HG02870 (cell line): ENCODE measurements around the gene ATF4.

Experiments
- ATAC-seq: cut with Tn5 transposase; IDR thresholded peaks from one replicate; pipeline ENCODE4 v1.9.1; 2021; ENCODE audit warnings: mild to moderate bottlenecking, moderate library complexity; ENCODE audit not compliant: unreplicated experiment

The ATF4 gene, protein sequence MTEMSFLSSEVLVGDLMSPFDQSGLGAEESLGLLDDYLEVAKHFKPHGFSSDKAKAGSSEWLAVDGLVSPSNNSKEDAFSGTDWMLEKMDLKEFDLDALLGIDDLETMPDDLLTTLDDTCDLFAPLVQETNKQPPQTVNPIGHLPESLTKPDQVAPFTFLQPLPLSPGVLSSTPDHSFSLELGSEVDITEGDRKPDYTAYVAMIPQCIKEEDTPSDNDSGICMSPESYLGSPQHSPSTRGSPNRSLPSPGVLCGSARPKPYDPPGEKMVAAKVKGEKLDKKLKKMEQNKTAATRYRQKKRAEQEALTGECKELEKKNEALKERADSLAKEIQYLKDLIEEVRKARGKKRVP

GRCh38 chr22:39520226-39521105, at the start of gene ATF4:
ATF4 (plus strand) TSS chr22:39520562; CDS start chr22:39521446, 884 bp downstream.
- peak; percentile 29 for ATAC-seq

- peak; percentile 49 for ATAC-seq
These were observed 48.8 kb upstream of the ATF4 start for GRCh38 chr22:39471381-39472141.

DNA sequence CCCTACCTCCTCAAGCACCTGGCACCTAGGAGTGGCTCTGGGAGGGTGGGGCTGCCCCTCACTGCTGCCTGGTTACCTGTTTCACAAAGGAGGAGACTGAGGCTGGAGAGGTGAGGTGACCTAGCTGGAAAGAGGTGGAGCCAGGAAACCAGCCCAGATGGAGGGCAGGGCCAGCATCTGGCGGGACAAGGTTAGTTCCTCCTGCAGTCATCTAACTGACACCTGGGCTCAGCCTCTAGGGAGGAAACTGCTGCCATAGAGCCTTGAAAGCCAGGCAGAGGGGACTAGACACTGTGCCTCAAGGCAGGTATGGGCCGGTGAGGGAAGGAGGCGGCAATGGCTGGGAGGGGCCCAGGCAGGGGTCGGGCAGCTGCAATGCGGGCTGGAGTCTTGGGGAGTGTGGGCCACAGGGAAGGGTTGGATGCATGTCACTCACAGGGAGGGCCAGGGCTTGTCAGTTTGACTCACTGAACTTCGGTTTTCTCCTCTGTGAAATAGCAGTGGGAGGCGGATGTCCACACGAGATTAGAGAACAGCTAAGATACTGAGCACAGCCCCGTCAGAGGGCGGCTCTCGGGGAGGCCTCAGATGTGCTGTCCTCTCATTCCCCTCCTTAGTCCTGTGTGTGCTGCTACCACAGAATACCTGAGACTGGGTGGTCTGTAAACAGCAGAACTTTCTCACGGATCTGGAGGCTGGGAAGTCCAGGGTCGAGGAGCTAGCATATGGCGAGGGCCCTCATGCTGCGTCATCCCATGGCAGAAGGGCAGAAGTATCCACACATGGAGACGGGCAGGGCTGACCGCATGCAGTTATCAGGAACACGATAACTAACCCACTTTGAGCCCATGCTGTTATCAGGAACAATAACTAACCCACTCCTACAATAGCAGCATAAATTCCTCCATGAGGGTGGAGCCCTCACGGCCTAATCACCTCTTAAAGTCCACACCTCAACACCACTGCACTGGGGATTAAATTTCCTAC, 47.5 kb upstream of the ATF4 start:
- no peak for ATAC-seq

DNA sequence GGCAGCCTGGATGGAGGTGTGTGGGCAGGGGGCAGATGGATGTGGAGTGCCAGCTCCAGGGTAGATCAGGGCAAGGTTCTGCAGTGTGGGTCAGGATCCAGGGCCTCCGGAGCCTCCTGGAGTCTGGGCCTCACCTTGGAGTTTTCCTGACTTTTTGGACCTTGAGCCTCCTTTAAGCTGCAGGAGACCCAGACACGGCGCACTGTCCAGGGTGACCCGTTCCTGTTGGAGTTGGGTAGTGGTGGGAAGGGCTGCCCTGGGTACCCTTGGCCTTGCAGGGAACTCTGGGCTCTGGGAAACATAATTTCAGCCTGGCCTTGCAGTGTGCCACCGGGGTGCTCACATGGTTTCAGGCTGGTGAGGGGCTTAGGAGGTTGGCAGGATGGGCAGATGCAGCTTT, 46.5 kb upstream of the ATF4 start:
- ATAC-seq, result no peak

DNA sequence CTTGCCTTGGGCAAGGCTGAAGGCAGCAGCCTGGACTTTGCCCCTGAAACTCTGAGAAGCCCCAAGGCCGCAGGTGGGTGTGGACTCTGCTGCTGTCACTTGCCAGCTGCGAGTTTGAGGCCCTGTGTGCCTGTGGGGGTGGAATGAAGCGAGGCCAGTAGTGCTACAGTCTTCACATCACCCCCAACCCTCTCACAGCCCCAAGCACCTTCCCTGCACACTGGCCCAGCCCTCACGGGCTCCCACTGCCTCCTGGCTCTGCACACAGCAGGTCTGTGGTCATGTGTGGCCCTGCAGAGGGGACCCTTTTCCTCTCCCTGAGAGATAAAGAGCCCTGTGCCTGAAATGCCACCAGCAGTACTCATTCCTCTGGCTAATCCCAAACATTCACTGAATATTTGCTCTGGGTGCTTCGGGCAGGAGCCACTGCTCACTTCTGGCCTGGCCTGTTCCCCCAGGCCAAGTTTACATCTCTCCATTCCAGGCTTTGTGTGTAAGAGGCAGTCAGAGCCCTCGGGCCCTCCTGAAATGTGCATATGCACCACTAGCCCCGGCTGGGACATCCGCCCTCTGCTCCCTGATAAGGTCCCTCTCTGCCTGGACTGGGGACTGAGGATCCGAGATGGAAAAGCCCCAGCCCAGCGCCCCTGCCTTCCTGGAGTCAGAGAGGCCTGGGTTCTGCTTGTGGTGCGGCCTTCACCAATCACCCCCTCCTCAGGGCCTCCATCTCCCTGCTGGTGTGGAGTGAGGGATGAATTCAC, 45.8 kb upstream of the ATF4 start:
- no peak for ATAC-seq

- no peak for ATAC-seq
These were observed 45.0 kb upstream of the ATF4 start for GRCh38 chr22:39475337-39475736.

GRCh38 chr22:39475902-39476301, 44.5 kb upstream of the ATF4 start:
- no peak for ATAC-seq

GRCh38 chr22:39476664-39477063, 43.7 kb upstream of the ATF4 start:
- no peak for ATAC-seq

GRCh38 chr22:39477542-39477941, 42.8 kb upstream of the ATF4 start:
- ATAC-seq, result no peak

GRCh38 chr22:39478441-39478850, 41.9 kb upstream of the ATF4 start:
- ATAC-seq, result no peak

- ATAC-seq, result no peak
These were observed 41.1 kb upstream of the ATF4 start for GRCh38 chr22:39479254-39479653.

- no peak for ATAC-seq
These were observed 39.8 kb upstream of the ATF4 start for GRCh38 chr22:39480557-39480956.

DNA sequence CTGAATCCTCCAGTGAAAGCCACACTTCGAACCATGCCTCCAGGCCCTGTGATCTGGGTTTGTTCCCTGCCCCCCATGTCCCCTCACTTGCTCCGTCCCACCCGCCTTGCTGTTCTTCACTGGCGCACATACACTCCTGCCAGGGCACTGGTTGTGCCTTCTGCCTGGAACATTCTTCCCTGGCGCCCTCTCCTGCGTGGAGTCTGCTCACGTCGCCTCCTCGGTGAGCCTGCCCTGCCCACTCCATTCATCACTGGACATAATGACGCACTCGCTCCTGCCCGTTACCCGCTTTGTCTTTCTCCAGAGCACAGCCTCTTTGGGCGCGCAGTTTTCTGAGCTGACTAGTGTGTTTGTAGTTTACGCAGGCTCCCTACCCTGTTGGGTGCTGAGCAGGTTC, 39.3 kb upstream of the ATF4 start:
- no peak for ATAC-seq

- ATAC-seq, result no peak
These were observed 38.8 kb upstream of the ATF4 start for GRCh38 chr22:39481595-39481994.

GRCh38 chr22:39482768-39483167, 37.6 kb upstream of the ATF4 start:
- ATAC-seq, result no peak

DNA sequence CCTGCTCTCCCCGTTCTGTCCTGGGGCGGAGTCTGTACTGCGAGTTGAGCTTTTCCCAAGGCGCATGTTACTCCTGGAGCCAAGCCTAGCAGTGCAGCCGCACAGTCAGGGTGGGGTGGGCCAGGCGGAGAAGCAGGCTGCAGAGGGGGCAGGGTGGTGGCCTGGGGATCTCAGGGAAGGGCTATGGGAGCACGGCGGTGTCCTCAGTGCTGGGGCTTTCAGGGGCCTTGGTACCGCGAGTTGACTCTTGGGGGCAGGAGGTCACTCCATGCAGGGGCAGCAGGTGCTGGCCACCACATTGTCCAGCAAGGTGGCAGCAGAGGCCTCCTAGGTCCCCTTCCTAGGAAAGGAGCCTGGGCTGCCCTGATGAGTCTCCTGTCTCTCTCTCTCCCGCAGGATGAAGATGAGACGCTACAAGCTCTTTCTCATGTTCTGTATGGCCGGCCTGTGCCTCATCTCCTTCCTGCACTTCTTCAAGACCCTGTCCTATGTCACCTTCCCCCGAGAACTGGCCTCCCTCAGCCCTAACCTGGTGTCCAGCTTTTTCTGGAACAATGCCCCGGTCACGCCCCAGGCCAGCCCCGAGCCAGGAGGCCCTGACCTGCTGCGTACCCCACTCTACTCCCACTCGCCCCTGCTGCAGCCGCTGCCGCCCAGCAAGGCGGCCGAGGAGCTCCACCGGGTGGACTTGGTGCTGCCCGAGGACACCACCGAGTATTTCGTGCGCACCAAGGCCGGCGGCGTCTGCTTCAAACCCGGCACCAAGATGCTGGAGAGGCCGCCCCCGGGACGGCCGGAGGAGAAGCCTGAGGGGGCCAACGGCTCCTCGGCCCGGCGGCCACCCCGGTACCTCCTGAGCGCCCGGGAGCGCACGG, 33.2 kb upstream of the ATF4 start:
- no peak for ATAC-seq

DNA sequence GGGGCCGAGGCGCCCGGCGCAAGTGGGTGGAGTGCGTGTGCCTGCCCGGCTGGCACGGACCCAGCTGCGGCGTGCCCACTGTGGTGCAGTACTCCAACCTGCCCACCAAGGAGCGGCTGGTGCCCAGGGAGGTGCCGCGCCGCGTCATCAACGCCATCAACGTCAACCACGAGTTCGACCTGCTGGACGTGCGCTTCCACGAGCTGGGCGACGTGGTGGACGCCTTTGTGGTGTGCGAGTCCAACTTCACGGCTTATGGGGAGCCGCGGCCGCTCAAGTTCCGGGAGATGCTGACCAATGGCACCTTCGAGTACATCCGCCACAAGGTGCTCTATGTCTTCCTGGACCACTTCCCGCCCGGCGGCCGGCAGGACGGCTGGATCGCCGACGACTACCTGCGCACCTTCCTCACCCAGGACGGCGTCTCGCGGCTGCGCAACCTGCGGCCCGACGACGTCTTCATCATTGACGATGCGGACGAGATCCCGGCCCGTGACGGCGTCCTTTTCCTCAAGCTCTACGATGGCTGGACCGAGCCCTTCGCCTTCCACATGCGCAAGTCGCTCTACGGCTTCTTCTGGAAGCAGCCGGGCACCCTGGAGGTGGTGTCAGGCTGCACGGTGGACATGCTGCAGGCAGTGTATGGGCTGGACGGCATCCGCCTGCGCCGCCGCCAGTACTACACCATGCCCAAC, 32.4 kb upstream of the ATF4 start:
- no peak for ATAC-seq

DNA sequence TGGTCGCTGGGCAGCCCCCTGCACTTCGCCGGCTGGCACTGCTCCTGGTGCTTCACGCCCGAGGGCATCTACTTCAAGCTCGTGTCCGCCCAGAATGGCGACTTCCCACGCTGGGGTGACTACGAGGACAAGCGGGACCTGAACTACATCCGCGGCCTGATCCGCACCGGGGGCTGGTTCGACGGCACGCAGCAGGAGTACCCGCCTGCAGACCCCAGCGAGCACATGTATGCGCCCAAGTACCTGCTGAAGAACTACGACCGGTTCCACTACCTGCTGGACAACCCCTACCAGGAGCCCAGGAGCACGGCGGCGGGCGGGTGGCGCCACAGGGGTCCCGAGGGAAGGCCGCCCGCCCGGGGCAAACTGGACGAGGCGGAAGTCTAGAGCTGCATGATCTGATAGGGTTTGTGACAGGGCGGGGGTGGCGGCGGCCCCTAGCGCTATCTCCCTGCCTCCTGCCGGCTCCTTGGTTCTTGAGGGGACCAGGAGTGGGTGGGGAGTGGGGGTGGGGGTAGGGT, 31.7 kb upstream of the ATF4 start:
- no peak for ATAC-seq
